HG02884 (cell line): ENCODE data around the gene ZCCHC3.
"Not testable (repeated sequence)": the region's sequence is repeated elsewhere in the genome, so short reads cannot be mapped to it uniquely, and the experiment has no call there.

Experiments
- ATAC-seq: cut with Tn5 transposase; IDR thresholded peaks from one replicate; pipeline ENCODE4 v1.9.1; 2021; ENCODE audit warnings: mild to moderate bottlenecking, moderate library complexity; ENCODE audit not compliant: unreplicated experiment

ZCCHC3 gene

DNA sequence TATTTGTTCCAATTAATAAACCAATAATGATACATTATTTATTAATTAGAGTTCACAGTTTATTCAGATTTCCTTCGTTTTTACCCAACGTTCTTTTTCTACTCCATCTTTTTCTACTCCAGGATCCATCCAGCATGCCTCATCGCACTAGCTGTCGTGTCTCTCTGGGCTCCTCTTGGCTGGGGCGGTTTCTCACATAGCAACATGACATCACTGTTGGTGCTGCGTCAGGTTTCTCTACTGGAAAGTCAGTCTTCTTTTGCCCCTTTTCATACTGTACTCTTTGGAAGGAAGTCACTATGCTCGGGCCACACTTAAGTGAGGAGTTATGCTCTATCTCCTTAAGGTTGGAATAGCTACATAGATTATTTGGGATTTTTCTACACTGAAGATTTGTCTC is 14.2 kb downstream of the ZCCHC3 start:
- no peak for ATAC-seq

DNA sequence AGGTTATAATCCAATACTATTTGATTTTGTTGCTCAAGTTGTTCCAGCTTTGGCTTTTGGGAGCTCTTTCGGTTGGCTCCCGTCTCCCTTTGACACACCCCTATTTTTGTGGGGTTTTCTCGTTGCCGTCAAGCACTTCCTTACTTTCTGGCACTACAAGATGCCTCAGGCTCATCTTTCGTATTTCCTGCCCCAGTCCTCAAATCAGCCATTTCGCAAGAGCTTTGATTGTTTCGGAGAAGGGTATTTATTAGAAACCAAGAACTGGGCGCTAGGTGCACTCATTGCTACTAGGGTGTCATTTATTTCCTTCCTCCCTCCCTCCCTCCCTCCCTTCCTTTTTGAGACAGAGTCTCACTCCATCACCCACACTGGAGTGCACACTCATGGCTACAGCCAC is 14.7 kb downstream of the ZCCHC3 start:
- ATAC-seq: no peak

DNA sequence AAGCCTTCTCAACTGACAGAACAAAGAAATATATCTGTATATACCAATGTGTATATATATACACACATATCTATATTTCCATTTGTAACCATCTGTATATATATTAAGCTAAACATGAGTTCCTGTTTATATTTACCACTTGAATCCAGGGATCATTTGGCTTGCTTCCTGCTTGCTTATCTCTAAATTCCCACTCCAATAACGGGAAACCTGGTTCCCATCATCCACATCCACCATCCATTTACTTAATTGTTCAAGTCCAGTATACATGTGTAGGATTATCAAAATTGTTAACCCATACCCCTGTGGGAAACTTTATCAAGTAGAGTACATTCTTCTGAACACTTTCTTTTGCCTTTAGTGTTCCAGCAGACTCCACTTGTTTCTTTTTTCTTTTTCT is 15.5 kb downstream of the ZCCHC3 start:
- ATAC-seq: no peak

DNA sequence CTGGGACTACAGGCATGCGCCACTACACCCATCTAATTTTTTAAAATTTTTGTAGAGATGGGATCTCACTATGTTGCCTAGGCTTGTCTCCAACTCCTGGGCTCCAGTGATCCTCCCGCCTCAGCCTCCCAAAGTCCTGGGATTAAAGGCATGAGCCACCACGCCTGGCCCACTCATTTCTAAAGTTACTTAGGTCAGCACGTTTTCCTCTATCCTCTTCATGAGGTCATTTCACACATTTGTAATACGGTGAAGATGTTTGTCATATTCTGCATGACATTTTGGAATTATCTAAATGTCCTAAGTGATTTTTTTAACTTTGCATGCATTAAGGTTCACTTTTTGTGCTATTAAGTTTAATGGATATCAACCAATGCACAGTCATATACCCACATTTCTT is 16.0 kb downstream of the ZCCHC3 start:
- no peak for ATAC-seq

DNA sequence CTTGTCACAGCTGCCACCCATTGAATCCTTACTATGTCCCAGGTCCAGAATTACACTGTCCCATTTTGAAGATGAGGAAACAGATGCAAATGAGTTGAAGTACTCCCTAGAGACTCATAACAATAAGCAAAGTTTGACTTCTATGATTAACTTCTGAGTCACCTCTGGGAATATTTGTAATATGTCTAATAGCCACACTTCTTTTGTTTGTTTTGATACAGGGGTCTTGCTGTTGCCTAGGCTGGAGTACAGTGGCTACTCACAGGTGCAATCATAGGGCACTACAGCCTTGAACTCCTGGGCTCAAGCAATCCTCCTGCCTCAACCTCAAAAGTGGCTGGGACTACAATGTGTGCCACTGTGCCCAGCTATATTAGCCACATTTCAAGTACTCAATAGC is 16.6 kb downstream of the ZCCHC3 start:
- ATAC-seq: no peak

DNA sequence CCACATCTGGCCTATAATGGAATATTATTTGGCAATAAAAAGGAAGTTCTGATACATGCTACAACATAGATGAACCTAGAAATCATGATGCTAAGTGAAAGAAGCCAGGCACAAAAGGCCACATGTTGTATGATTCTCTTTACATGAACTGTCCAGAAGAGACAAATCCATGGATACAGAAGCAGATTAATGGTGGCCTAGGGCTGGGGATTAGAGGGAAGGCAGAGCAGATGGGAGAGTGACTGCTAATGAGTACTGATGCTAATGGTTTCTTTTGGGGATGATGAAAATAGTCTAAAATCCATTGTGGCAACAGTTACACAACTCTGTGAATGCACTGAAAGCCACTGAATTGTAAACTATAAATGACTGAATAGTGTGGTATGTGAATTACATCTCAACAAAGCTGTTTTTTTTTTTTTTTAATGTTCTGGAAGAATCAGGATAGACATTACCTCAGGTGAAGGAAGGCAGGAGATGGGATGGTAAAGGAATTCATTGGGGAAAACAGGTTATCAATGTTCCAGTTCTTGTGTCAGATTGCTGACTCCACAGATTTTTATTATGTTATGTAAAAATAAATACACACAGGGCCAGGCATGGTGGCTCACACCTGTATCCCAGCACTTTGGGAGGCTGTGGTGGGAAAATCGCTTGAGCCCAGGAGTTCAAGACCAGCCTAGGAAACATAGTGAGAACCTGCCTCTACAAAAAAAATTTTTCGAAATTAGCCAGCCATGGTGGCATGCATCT is 19.1 kb downstream of the ZCCHC3 start:
- no peak for ATAC-seq

DNA sequence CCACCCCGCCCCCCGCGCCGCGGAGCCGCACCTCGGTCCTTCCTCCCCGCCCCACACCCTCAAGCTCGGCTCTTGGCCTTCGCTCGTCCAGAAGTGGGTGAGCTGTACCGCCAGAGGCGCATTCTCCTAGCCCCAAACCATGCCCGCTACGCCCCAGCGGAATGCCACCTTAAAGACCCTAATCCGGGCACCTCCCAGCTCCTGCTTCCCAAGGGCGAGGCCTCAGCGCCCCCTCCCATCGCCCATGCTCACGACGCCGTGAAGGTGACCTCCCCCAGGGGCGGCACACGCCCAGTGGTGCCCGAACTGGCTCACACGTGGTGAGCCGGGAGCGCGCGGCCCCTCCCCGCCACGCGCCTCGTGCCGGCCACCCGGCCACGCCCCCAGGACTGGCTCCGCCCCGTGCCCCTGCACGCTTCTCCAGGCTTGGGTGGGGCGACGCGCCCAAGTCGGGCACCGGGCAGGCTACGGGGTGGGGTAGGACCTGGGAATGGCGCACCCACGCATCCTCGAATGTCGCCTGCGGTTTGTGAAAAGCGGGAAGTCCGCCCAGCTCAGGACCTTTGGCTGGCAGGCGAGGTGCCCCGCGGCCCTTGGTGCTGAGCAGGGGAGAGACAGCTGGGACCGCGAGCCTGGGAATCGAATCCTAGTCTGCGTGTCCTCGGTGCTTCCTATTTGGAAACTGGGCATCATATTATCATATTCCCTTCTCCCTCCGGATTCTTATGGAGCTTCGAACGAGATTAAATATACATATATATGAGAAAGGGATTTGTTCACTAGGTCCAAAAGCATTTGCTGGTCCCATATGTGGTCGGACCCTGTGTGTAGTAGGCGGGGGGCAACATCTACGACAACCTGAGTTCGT is 27.0 kb downstream of the ZCCHC3 start:
- ATAC-seq: peak; percentile 47

DNA sequence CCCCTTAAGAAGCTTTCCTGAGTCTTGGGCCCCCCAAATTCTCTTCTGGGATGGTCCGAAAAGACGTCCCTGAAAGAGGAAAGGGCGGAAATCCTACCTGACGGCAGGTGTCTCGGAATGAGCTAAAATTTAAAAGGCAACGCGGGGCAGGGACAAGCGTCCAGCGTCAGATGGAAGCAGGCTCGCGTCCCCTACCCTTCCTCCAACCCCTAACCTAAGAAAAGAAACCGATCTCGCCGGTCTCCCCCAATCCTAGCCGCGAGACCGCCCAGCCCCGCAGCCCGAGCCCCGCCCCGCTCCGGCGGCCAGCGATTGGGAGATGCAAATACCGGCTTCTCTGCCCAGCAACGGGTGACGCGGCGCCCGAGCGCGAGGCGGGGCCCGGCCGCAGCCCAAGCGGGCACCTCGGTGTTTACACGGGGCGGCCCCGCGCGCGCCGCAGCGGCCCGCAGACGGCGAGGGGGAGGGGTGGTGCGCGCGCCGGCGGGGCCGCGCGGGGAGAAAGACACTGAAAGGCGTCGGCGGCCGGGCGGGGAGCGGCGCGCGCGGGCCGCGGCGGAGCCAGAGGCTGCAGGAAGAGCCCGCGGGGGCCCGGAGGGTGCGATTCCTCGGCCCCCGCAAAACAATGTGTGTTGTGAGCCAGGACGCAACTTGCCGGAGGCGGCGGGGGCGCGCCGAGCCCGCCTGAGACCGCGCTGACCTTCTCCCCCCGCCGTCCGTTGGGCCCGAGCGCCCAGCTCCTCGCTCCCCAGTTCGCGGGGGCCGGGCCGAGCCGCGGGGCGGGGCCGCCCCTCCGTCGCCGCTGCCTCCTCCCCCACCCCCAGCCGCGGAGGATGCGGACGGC is 27.9 kb downstream of the ZCCHC3 start, which contains the start of gene SOX12:
SOX12 (plus strand) TSS at position 508 of the 844 bp plus-strand sequence. CDS start 373 bp downstream, outside the sequence.
- peak; percentile 51 for ATAC-seq

DNA sequence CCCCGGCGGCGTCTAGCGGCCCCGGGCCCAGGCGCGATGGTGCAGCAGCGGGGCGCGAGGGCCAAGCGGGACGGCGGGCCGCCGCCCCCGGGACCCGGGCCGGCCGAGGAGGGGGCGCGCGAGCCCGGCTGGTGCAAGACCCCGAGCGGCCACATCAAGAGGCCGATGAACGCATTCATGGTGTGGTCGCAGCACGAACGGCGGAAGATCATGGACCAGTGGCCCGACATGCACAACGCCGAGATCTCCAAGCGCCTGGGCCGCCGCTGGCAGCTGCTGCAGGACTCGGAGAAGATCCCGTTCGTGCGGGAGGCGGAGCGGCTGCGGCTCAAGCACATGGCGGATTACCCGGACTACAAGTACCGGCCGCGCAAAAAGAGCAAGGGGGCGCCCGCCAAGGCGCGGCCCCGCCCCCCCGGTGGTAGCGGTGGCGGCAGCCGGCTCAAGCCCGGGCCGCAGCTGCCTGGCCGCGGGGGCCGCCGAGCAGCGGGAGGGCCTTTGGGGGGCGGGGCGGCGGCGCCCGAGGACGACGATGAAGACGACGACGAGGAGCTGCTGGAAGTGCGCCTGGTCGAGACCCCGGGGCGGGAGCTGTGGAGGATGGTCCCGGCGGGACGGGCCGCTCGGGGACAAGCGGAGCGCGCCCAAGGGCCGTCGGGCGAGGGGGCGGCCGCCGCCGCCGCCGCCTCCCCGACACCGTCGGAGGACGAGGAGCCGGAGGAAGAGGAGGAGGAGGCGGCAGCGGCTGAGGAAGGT is 28.7 kb downstream of the ZCCHC3 start:
- no peak for ATAC-seq

DNA sequence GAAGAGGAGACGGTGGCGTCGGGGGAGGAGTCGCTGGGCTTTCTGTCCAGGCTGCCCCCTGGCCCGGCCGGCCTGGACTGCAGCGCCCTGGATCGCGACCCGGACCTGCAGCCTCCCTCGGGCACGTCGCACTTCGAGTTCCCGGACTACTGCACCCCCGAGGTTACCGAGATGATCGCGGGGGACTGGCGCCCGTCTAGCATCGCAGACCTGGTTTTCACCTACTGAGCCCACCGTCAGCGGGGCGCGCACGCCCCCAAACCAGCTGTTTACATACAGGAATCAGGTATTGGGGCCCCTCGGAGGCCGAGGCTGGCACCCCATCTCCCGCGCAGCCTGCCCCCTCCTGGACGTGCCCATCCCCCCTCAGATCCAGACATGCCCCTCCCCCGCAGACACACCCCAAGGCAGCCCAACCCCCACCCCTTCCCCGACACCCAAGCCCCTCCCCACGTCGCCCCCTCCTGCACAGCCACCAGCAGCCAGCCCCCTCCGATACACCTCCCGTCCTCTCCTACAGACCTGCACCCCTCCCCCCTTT is 29.3 kb downstream of the ZCCHC3 start:
- ATAC-seq: no peak

DNA sequence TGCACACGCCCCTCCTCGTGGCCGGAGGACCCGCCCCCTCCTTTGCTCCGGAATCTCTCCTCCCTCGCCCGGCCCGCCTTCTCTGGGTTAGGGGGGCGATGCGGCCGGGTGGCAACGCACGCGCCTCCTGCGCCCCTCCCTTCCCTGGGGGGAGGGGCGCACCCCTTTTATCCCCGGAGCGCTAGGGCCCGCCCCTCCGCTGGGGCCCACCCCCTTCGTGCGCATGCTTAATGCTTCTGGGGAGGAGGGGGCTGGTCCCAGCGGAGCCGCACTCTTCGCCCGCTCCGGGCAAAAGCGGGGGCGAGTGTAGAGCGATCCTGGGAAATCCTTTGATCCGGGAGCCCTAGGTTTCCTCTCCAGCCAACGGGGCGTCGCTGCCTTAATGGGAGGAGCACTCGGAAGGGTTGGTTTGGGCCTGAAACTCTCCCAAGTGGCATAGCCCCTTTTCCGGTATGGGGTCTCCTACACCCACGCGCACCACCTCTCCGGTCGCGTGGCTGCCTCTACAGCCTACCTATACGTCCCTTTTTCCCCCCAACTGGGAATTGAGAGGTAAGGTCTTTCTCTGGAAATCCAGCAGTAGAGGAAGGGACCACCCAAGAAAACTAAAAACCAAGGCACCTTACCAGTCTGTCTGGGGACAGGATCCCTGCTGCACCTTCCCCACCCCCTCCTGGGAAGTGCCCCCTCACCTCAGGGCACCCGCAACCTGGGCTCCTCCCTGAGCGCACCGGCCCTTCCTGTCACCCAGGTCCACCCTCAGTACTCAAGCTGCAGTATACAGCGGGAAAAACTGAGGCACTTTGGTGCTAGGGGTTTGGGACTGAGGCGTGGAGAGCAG is 30.0 kb downstream of the ZCCHC3 start:
- ATAC-seq: no peak

DNA sequence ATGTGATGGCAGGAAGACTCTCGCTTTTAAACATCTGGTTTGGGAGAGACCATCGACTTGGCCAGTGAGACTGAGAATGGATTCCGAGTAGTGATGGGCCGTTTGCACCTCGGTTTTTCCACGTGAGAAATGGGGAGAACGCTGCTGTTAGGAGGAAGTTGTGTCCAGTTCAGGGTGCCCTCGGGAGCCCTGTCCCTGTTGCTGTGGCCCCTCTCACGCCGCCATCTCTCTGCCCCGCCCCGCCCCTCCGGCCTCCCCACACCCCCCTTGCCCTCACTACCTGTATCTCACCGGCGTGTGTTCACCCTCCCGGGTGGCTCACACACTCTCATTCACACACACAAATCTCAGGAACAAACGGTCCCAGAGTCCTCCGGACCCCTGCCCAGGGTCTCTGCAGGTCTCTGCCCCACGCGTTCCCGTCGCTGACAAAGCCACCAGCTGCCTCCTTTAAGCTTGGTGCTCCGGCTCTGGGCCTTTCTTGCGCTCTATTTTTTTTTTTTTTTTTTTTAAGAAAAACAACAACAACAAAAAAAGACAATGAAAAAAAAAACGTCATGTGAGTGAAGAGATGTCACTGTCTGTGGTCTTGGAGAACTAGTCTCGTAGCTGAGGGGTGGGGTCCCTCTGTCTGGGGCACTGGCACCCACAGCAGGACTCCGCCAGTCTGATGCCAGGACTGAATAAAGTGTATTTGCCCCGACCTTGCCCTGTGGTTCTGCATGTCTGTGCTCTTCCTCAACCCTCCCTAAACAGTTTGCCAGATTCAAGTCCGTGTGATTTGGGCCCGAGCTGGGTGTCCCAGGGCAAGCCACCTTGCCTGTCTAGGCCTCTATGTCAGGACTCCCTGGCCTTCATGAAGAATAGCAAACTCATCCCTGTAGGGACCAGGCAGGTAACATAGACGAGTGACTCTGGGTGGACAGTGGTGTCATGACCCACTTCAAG is 30.9 kb downstream of the ZCCHC3 start:
- ATAC-seq: no peak

DNA sequence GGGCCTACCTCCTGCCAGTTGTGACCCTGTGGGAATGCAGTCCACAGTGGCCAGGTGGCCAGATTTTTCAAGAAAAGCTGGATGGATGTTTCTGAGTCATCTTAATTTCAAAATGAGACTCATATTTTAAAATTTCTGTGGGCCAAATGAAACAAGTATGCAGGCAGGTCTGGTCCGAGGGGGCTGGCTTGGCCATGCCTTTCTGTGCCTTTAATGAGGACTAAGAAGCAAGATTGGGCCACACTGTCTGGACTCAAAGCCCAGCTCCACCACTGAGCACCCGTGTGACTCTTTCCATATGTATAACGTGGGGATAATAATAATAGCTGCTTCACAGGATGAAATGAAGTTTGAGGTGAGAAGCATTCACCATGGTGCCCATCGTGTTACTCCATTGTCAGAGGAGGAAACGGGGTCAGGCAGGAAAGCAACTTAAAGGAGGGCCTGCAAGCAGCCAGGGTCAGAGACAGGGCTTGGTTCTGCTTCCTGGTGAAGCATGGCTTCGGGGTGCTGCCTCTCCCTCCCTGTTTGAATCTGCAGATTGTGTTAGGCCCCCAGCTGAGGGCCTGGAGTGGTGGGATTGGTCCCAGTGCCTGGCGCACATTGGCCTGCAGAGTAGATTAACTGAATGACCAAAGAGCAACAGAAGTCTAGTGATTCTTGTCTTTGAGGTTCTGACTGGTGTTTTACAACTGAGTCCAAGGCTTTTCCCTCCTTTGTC is 31.8 kb downstream of the ZCCHC3 start:
- no peak for ATAC-seq

DNA sequence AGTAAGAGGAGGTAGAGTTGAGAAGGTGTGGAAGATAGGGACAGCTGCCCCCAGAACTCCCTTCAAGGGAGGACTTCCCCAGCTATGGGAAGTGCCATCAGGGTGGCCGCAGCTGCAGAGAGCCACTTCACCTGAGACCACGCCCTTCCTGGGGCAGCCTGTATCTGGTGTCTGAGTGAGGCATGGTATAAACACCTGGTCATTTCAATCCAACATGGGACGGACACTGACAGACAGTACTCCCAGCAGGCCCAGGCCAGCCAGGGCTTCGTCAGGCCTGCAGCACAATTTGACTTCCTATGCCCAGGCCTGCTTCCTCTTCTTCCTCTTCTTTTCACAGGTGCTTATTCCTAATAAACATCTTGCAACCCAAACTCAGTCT is 32.5 kb downstream of the ZCCHC3 start:
- no peak for ATAC-seq

DNA sequence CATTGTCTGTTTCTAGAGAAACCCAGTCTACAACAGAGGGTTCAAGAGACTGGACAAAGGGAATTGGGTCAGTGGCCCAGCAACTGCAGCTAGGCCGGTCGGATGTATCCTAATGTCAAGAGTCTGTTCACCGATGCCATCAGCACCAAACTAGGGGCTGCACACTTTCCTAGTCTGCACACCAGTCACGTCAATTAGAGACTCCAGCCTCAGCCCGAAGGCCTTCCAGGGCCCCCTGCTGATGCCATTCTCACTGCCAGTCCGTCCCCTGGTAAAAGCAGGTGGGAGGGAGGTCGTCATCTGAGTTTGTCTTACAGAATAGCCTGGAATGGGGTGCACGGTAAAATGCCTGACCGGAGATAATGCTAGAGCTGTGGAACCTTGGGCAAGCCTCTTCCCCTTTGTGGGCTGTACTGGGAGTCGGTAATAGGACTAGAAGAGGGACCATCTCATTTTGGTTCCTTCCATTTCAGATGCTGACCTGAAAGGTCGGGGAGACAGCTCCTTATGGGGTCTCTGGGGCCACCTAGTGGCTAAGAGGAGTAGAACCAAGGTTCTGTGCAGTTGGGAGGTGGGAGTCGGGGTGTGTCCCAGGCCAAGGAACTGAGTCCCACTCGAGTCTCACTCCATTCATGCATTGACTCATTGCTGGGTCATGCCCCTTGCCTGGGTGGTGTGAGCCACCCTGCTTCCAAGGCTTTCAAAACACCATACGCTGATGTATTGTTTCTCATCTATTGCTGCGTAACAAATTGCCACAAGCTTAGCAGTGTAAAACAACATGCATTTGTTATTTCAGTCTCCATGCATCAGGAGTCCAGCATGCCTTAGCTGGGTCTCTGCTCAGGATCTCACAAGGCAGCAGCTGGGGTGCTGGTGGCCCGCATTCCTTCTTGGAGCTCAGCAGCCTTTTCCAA is 33.1 kb downstream of the ZCCHC3 start:
- no peak for ATAC-seq

DNA sequence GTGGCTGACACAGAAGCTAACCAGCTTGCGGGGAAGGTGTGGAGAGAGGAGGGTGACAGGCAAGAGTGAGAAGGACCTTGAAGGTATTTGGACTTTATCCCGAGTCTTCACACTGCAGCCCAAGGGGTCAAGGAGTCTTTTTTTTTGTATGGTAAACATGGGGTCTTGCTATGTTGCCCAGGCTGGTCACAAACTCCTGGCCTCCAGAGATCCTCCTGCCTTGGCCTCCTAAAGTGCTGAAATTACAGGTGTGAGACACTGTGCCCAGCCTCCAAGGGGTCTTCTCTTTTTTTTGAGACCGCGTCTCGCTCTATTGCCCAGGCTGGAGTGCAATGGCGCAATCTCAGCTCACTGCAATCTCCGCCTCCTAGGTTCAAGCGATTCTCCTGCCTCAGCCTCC is 37.2 kb downstream of the ZCCHC3 start:
- ATAC-seq: no peak

DNA sequence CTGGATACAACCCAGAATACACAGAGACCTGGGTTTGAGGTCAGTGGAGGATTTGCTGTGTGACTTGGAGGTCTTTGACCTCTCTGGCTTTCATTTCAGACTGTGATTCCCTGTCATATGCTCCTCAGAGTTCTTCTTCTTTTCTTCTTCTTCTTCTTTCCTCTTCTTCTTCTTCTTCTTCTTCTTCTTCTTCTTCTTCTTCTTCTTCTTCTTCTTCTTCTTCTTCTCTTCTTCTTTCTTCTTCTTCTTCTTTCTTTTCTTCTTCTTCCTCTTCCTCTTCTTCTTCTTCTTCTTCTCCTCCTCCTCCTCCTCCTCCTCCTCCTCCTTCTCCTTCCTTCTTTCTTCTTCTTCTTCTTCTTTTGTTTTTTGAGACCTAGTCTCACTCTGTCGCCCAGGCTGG is 38.7 kb downstream of the ZCCHC3 start:
- ATAC-seq: not testable (repeated sequence)
